ENCODE measurements around the gene LYZL1. TPM values are rescaled to one million over a fixed set of nuclear protein-coding genes. Genes with fewer than 3 reads are reported as not detected.

The LYZL1 gene
- total and polyA plus RNA-seq, 9 of the 15 experiments (the other 6 are each of a cell fraction or from before 2014, with no cell fraction given): not detected

GRCh38 chr10:29353305-29353704, 64.4 kb downstream of the LYZL1 start:
- no peak for DNase-seq (ENCODE audit: extremely low read depth in 1 of 4, low spot score in 3 of 4)
- in situ Hi-C loops (cut with MboI): no loop called here
- TF ChIP-seq, protein P1, sequence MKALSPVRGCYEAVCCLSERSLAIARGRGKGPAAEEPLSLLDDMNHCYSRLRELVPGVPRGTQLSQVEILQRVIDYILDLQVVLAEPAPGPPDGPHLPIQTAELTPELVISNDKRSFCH (CRISPR knock-in tag; IDR thresholded peaks at IDR 0.05): no peak
- TF ChIP-seq, protein P1 (tag; IDR thresholded peaks at IDR 0.05): no peak
- no peak for TF ChIP-seq CHD4 (IDR thresholded peaks at IDR 0.05; ENCODE audit: insufficient read depth, insufficient replicate concordance, low read depth, low read length, poor library complexity, severe bottlenecking)
- TF ChIP-seq MYNN (IDR thresholded peaks at IDR 0.05): no peak
- TF ChIP-seq MYNN (CRISPR knock-in tag; IDR thresholded peaks at IDR 0.05): no peak
- no peak for TF ChIP-seq RBM39 (optimal IDR thresholded peaks at IDR 0.05; ENCODE audit: low read depth, low read length)
- TF ChIP-seq TRIM25 (IDR thresholded peaks at IDR 0.05; ENCODE audit: borderline replicate concordance): no peak
- no peak for TF ChIP-seq ASH1L (IDR thresholded peaks at IDR 0.05; ENCODE audit: borderline replicate concordance, low read depth, partially characterized antibody)
- TF ChIP-seq, protein P2, sequence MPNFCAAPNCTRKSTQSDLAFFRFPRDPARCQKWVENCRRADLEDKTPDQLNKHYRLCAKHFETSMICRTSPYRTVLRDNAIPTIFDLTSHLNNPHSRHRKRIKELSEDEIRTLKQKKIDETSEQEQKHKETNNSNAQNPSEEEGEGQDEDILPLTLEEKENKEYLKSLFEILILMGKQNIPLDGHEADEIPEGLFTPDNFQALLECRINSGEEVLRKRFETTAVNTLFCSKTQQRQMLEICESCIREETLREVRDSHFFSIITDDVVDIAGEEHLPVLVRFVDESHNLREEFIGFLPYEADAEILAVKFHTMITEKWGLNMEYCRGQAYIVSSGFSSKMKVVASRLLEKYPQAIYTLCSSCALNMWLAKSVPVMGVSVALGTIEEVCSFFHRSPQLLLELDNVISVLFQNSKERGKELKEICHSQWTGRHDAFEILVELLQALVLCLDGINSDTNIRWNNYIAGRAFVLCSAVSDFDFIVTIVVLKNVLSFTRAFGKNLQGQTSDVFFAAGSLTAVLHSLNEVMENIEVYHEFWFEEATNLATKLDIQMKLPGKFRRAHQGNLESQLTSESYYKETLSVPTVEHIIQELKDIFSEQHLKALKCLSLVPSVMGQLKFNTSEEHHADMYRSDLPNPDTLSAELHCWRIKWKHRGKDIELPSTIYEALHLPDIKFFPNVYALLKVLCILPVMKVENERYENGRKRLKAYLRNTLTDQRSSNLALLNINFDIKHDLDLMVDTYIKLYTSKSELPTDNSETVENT (CRISPR knock-in tag; IDR thresholded peaks at IDR 0.05): no peak
- TF ChIP-seq, protein P3, sequence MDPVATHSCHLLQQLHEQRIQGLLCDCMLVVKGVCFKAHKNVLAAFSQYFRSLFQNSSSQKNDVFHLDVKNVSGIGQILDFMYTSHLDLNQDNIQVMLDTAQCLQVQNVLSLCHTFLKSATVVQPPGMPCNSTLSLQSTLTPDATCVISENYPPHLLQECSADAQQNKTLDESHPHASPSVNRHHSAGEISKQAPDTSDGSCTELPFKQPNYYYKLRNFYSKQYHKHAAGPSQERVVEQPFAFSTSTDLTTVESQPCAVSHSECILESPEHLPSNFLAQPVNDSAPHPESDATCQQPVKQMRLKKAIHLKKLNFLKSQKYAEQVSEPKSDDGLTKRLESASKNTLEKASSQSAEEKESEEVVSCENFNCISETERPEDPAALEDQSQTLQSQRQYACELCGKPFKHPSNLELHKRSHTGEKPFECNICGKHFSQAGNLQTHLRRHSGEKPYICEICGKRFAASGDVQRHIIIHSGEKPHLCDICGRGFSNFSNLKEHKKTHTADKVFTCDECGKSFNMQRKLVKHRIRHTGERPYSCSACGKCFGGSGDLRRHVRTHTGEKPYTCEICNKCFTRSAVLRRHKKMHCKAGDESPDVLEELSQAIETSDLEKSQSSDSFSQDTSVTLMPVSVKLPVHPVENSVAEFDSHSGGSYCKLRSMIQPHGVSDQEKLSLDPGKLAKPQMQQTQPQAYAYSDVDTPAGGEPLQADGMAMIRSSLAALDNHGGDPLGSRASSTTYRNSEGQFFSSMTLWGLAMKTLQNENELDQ (CRISPR knock-in tag; IDR thresholded peaks at IDR 0.05; ENCODE audit: borderline replicate concordance): no peak
- no peak for TF ChIP-seq SMAD4 (CRISPR knock-in tag; conservative IDR thresholded peaks at IDR 0.05)
- no peak for TF ChIP-seq ARID2 (IDR thresholded peaks at IDR 0.05)
- TF ChIP-seq, protein P4, sequence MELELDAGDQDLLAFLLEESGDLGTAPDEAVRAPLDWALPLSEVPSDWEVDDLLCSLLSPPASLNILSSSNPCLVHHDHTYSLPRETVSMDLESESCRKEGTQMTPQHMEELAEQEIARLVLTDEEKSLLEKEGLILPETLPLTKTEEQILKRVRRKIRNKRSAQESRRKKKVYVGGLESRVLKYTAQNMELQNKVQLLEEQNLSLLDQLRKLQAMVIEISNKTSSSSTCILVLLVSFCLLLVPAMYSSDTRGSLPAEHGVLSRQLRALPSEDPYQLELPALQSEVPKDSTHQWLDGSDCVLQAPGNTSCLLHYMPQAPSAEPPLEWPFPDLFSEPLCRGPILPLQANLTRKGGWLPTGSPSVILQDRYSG (tag; conservative IDR thresholded peaks at IDR 0.05; ENCODE audit: low read depth): no peak

More at GRCh38 chr10:29353305-29353704, 64.4 kb downstream of the LYZL1 start:
- Histone ChIP-seq H3K79me2 (ENCODE audit: control insufficient read depth, insufficient read depth, low read length) (no peaks in the 10 kb centered on the region), H3K27me3 (ENCODE audit: control insufficient read depth in 2 of 2, insufficient read depth in 2 of 2, low read length in 2 of 2) (peaks cover 11 to 18% of the 10 kb centered on the region in 2 experiments; a peak in 3 of 5 replicates), H3K9ac (ENCODE audit: insufficient read depth in 1 of 2, low read depth in 2 of 2, low read length in 2 of 2) (no peak overlapping the region), H3K4me1 (replicated peaks in 1 of 2; ENCODE audit: control insufficient read depth in 2 of 2, insufficient read depth in 2 of 2, low read length in 2 of 2) (no peaks in the 10 kb centered on the region), H3K9me1 (ENCODE audit: control insufficient read depth, insufficient read depth, low read length) (no peaks in the 10 kb centered on the region), H2AFZ (ENCODE audit: low read depth, low read length) (no peak overlapping the region), H3K9me3 (replicated peaks; ENCODE audit: control insufficient read depth, insufficient read depth, low read depth, low read length) (no peaks in the 10 kb centered on the region), H4K20me1 (replicated peaks; ENCODE audit: control insufficient read depth, insufficient read depth, low read length) (no peaks in the 10 kb centered on the region; the same call in 1 of the 2 replicates), H3K27ac (ENCODE audit: extremely low read depth, low read depth, low read length) (no peak overlapping the region), H3K4me3 (no peak overlapping the region), H3K4me2 (ENCODE audit: insufficient read depth, low read length) (no peak overlapping the region), H3K36me3 (ENCODE audit: control insufficient read depth, insufficient read depth, low read length) (no peaks in the 10 kb centered on the region)
- FAIRE-seq (no peak), ATAC-seq (no peak)
- CTCF ChIA-PET (ENCODE audit: low intra/inter-chr PET ratio): no interaction called here
- no TSS peak for BruUV-seq (replicated peaks)
- WGBS (ENCODE audit: insufficient coverage, low coverage, missing lambda C conversion rate): 0% methylated on average over 3 of the region's 3 CpGs
- POLR2A ChIA-PET: no interaction called here
- intact Hi-C loops (cut with micrococcal nuclease): no loop called here
